Posterior cingulate gyrus (tissue), 11 donors: ENCODE measurements around the gene CHKA.
"Not testable (repeated sequence)": the region's sequence is repeated elsewhere in the genome, so short reads cannot be mapped to it uniquely, and the experiment has no call there.

Experiments used
- DNase-seq, 10 donors: peaks; one replicate each; pipeline versions ENCODE4 v3.0.0 to v3.0.0-alpha.2; 2020 to 2021; ENCODE audit warnings: mixed read lengths in 3 of 10
- intact Hi-C: fragments of 100-400 bp; cut with DNase I; formaldehyde crosslinking; loops from one replicate; pipeline ENCODE4 v1.15.1; 2023

The CHKA gene

GRCh38 chr11:68118706-68119448 is 2.3 kb downstream of the CHKA start:
- DNase-seq: no peak

GRCh38 chr11:68117853-68118470 is 3.2 kb downstream of the CHKA start:
- no peak for DNase-seq
- intact Hi-C loops: loop anchor here (10.0 kb wide), 1 partner anchor 83 kb away; the partner anchor contains the start of genes NDUFS8 and TCIRG1

More at GRCh38 chr11:68118706-68119448, 2.3 kb downstream of the CHKA start:
- intact Hi-C loops: loop anchor here (10.0 kb wide), 1 partner anchor 84 kb away; the partner anchor contains the start of genes NDUFS8 and TCIRG1

- intact Hi-C loops: loop anchor here (10.0 kb wide), 1 partner anchor 82 kb away; the partner anchor contains the start of genes NDUFS8 and TCIRG1
- no peak for DNase-seq
These were observed 4.2 kb downstream of the CHKA start for GRCh38 chr11:68116974-68117373.

GRCh38 chr11:68116126-68116525 is 5.1 kb downstream of the CHKA start:
- intact Hi-C loops: loop anchor here (10.0 kb wide), 1 partner anchor 81 kb away; the partner anchor contains the start of genes NDUFS8 and TCIRG1
- no peak for DNase-seq

- intact Hi-C loops: loop anchor here (10.0 kb wide), 1 partner anchor 80 kb away; the partner anchor contains the start of genes NDUFS8 and TCIRG1
- DNase-seq: no peak
These were observed 5.9 kb downstream of the CHKA start for GRCh38 chr11:68115285-68115684.

- intact Hi-C loops: loop anchor here (10.0 kb wide), 1 partner anchor 79 kb away; the partner anchor contains the start of genes NDUFS8 and TCIRG1
- DNase-seq: no peak
These were observed 7.2 kb downstream of the CHKA start for GRCh38 chr11:68113986-68114385.

GRCh38 chr11:68107689-68108088 is 13.5 kb downstream of the CHKA start:
- intact Hi-C loops: no loop called here

GRCh38 chr11:68106165-68106940 is 14.8 kb downstream of the CHKA start:
- no peak for DNase-seq
- intact Hi-C loops: no loop called here

More at GRCh38 chr11:68107689-68108088, 13.5 kb downstream of the CHKA start:
- DNase-seq: no peak

GRCh38 chr11:68099474-68100405 is 21.4 kb downstream of the CHKA start:
- no peak for DNase-seq
- intact Hi-C loops: no loop called here

- DNase-seq: no peak
- intact Hi-C loops: no loop called here
These were observed 22.1 kb downstream of the CHKA start for GRCh38 chr11:68099057-68099456.

GRCh38 chr11:68096962-68097361 is 24.2 kb downstream of the CHKA start:
- intact Hi-C loops: no loop called here
- DNase-seq: no peak

GRCh38 chr11:68093565-68093964 is 27.6 kb downstream of the CHKA start:
- no peak for DNase-seq
- intact Hi-C loops: no loop called here

- intact Hi-C loops, DNase-seq: not testable (repeated sequence)
These were observed 28.2 kb downstream of the CHKA start for GRCh38 chr11:68092946-68093345.

GRCh38 chr11:68092411-68092810 is 28.8 kb downstream of the CHKA start:
- intact Hi-C loops: no loop called here
- no peak for DNase-seq

GRCh38 chr11:68090706-68091105 is 30.5 kb downstream of the CHKA start:
- intact Hi-C loops: no loop called here

GRCh38 chr11:68090287-68090686 is 30.9 kb downstream of the CHKA start:
- intact Hi-C loops: no loop called here
- DNase-seq: no peak

More at GRCh38 chr11:68090706-68091105, 30.5 kb downstream of the CHKA start:
- peak in 6 of 10 donors; percentile 26 to 80 (median 44) for DNase-seq

- intact Hi-C loops: no loop called here
- no peak for DNase-seq
These were observed 31.5 kb downstream of the CHKA start for GRCh38 chr11:68089679-68090078.

GRCh38 chr11:68083517-68083916 is 37.7 kb downstream of the CHKA start:
- DNase-seq: no peak
- intact Hi-C loops: no loop called here

- no peak for DNase-seq
- intact Hi-C loops: no loop called here
These were observed 38.7 kb downstream of the CHKA start for GRCh38 chr11:68082481-68082880.

GRCh38 chr11:68081691-68082090 is 39.5 kb downstream of the CHKA start:
- intact Hi-C loops: no loop called here
- DNase-seq: no peak
